Neuronal stem cell (in vitro differentiated cells): ENCODE data around the gene MVP.

ENCODE experiments used
- DNase-seq: peaks from one replicate; pipeline ENCODE4 v3.0.0-alpha.2; 2013; ENCODE audit warnings: low spot score
- H2AFZ ChIP-seq: one replicate; pipeline ENCODE4 v1.6.1; 2013; ENCODE audit warnings: mild to moderate bottlenecking, low read length, inconsistent platforms
- H2AK5ac ChIP-seq: 2 replicates; pipeline ENCODE4 v1.6.1; 2013; ENCODE audit warnings: low read depth, mild to moderate bottlenecking, inconsistent platforms, low read length, moderate library complexity, mixed read lengths
- H2BK120ac ChIP-seq: 2 replicates; pipeline ENCODE4 v1.6.1; 2013; ENCODE audit warnings: low read depth, mild to moderate bottlenecking, inconsistent platforms, low read length, moderate library complexity, mixed read lengths
- H2BK12ac ChIP-seq: one replicate; pipeline ENCODE4 v1.6.1; 2013; ENCODE audit warnings: low read length, inconsistent platforms
- H2BK15ac ChIP-seq: 2 replicates; pipeline ENCODE4 v1.6.1; 2013; ENCODE audit warnings: mild to moderate bottlenecking, low read length, inconsistent platforms, mixed read lengths
- H2BK5ac ChIP-seq: one replicate; pipeline ENCODE4 v1.6.1; 2013; ENCODE audit warnings: inconsistent platforms, mild to moderate bottlenecking, low read length, moderate library complexity
- H3K14ac ChIP-seq: one replicate; pipeline ENCODE4 v1.6.1; 2013; ENCODE audit warnings: low read length, inconsistent platforms
- H3K18ac ChIP-seq: 2 replicates; pipeline ENCODE4 v1.6.1; 2013; ENCODE audit warnings: low read length, inconsistent platforms
- H3K23ac ChIP-seq: 2 replicates; pipeline ENCODE4 v1.6.1; 2013; ENCODE audit warnings: low read depth, mild to moderate bottlenecking, mixed read lengths, low read length, inconsistent platforms; ENCODE audit not compliant: poor library complexity
- H3K27ac ChIP-seq: replicated peaks from 3 replicates; pipeline ENCODE4 v1.5.1; 2013; ENCODE audit warnings: low read length, inconsistent platforms
- H3K27me3 ChIP-seq, 3 experiments: 2 replicates each; pipeline ENCODE4 v1.6.1; 2013; ENCODE audit warnings: low read length in 3 of 3, mild to moderate bottlenecking in 2 of 3, inconsistent platforms in 1 of 3, low read depth in 1 of 3, mixed read lengths in 1 of 3, moderate library complexity in 1 of 3; ENCODE audit not compliant: control insufficient read depth in 3 of 3, insufficient read depth in 3 of 3
- H3K36me3 ChIP-seq, 2 donors: replicated peaks in 1 of 2; 2 replicates each; pipeline ENCODE4 v1.6.1; 2013; ENCODE audit warnings: low read length in 2 of 2; ENCODE audit not compliant: control insufficient read depth in 2 of 2, insufficient read depth in 2 of 2
- H3K4ac ChIP-seq: 2 replicates; pipeline ENCODE4 v1.6.1; 2013; ENCODE audit warnings: inconsistent platforms, mild to moderate bottlenecking, low read length, moderate library complexity
- H3K4me1 ChIP-seq, 2 donors: 1 replicate in 1 of 2; 2 replicates in 1 of 2; pipeline ENCODE4 v1.6.1; 2013; ENCODE audit warnings: low read length in 2 of 2, low read depth in 1 of 2; ENCODE audit not compliant: control insufficient read depth in 2 of 2, insufficient read depth in 1 of 2
- H3K4me2 ChIP-seq: one replicate; pipeline ENCODE4 v1.6.1; 2013; ENCODE audit warnings: mild to moderate bottlenecking, low read length, inconsistent platforms; ENCODE audit not compliant: insufficient read depth, poor library complexity, severe bottlenecking
- H3K4me3 ChIP-seq, 2 donors: 2 replicates each; pipeline ENCODE4 v1.5.1; 2013; ENCODE audit warnings: low read length in 2 of 2, mild to moderate bottlenecking in 2 of 2, inconsistent platforms in 1 of 2, moderate library complexity in 1 of 2
- H3K79me1 ChIP-seq: one replicate; pipeline ENCODE4 v1.6.1; 2013; ENCODE audit warnings: low read depth, mild to moderate bottlenecking, inconsistent platforms, low read length, moderate library complexity
- H3K9ac ChIP-seq: one replicate; pipeline ENCODE4 v1.6.1; 2013; ENCODE audit warnings: mild to moderate bottlenecking, low read depth, low read length, inconsistent platforms; ENCODE audit not compliant: poor library complexity
- H3K9me3 ChIP-seq, 2 donors: replicated peaks in 1 of 2; 2 replicates each; pipeline versions ENCODE3 to v1.6.1; 2013; ENCODE audit warnings: low read length in 2 of 2, mild to moderate bottlenecking in 2 of 2, inconsistent platforms in 1 of 2, low read depth in 1 of 2, mixed read lengths in 1 of 2, moderate library complexity in 1 of 2; ENCODE audit not compliant: control insufficient read depth in 2 of 2, insufficient read depth in 1 of 2
- H4K8ac ChIP-seq: one replicate; pipeline ENCODE4 v1.6.1; 2013; ENCODE audit warnings: low read depth, mild to moderate bottlenecking, inconsistent platforms, low read length, moderate library complexity
- H4K91ac ChIP-seq: one replicate; pipeline ENCODE4 v1.6.1; 2013; ENCODE audit warnings: low read length, low read depth, mild to moderate bottlenecking, inconsistent platforms; ENCODE audit not compliant: poor library complexity
- WGBS, 2 donors: extraction: QIAGEN DNeasy Blood & Tissue Kit; methylation state at CpG; one replicate each; pipeline ENCODE4 v1.1.7; 2013; ENCODE audit warnings: missing lambda C conversion rate in 2 of 2, mixed read lengths in 1 of 2; ENCODE audit not compliant: insufficient read length in 2 of 2, insufficient replicate concordance in 1 of 2; ENCODE audit errors: extremely low coverage in 2 of 2; 5-methylcytosine and 5-hydroxymethylcytosine counted together

Gene MVP

DNA sequence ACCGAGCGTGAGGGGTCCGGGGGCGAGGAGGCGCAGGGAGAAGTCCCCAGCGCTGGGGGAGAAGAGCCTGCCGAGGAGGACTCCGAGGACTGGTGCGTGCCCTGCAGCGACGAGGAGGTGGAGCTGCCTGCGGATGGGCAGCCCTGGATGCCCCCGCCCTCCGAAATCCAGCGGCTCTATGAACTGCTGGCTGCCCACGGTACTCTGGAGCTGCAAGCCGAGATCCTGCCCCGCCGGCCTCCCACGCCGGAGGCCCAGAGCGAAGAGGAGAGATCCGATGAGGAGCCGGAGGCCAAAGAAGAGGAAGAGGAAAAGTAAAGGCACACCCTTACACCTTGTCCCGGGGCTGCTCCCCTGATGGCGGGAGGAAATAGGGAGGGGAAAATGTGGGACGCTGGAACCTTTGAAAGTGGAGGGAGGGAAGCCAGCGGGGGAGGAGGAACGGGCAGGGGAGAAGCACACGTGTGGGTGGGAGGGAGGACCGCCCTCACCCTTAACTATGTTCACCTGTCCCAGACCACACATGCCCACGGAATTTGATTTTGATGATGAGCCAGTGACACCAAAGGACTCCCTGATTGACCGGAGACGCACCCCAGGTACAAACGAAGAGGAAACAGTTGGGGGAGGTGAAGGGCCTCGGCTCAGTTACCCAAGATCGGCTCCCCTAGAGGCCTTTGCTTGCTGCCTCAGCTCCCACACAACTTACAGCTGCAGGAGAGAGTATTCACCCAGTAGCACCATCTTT, 3.4 kb upstream of the MVP start:
- Histone ChIP-seq H2BK120ac (no peak overlapping the region), H2BK5ac (peak overlapping the region; percentile 93), H2BK12ac (peak overlapping the region; percentile 35), H3K27me3 (no peaks in the 10 kb centered on the region), H3K4me3 (peak overlapping the region; percentile 58 to 89), H2AFZ (peak overlapping the region; percentile 81), H3K9ac (peak overlapping the region; percentile 96), H3K14ac (peak overlapping the region; percentile 9), H4K91ac (peak overlapping the region; percentile 67), H3K27ac (peak overlapping the region; percentile 92), H3K23ac (peak overlapping the region; percentile 56), H3K18ac (peak overlapping the region; percentile 95), H2BK15ac (peak overlapping the region; percentile 45), H3K9me3 (no peaks in the 10 kb centered on the region), H3K4me1 (peaks cover 22 to 26% of the 10 kb centered on the region in 2 donors), H3K4me2 (peak overlapping the region; percentile 93), H3K36me3 (peaks cover 28 to 37% of the 10 kb centered on the region in 2 donors), H3K79me1 (peaks cover 12% of the 10 kb centered on the region), H3K4ac (no peak overlapping the region), H2AK5ac (peak overlapping the region; percentile 86), H4K8ac (no peak overlapping the region)
- WGBS, 2 donors = no CpG with 5 or more reads among the region's 37 CpGs
- no peak for DNase-seq

DNA sequence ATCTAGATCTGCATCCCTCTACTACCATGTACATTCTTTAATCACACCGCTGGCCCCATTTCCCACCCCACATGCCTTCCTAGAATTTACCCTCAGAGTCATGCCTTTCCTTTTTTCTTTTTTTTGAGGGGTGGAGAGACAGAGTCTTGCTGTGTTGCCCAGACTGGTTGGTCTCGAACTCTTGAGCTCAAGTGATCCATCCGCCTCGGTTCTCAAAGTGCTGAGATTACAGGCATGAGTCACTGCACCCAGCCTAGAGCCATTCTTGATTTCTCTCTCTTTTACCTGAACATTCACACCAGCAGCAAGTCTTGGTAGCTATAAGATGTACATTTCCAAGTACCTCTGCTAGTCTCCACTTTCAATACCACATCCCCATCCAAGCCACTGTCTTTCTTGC, 2.2 kb upstream of the MVP start:
- Histone ChIP-seq H3K79me1 (peaks cover 12% of the 10 kb centered on the region), H4K8ac (no peak overlapping the region), H3K4ac (no peak overlapping the region), H3K4me2 (no peak overlapping the region), H3K27me3 (no peaks in the 10 kb centered on the region), H3K36me3 (peaks cover 28 to 37% of the 10 kb centered on the region in 2 donors), H3K27ac (no peak overlapping the region), H2AK5ac (no peak overlapping the region), H3K9me3 (no peaks in the 10 kb centered on the region), H3K4me1 (peaks cover 26% of the 10 kb centered on the region in 2 donors), H3K14ac (no peak overlapping the region), H2BK12ac (no peak overlapping the region), H3K4me3 (no peak overlapping the region), H2BK5ac (no peak overlapping the region), H4K91ac (no peak overlapping the region), H3K18ac (no peak overlapping the region), H2AFZ (no peak overlapping the region), H2BK15ac (no peak overlapping the region), H2BK120ac (no peak overlapping the region), H3K9ac (no peak overlapping the region), H3K23ac (no peak overlapping the region)
- DNase-seq = no peak
- WGBS, 2 donors = no CpG with 5 or more reads among the region's 4 CpGs

- Histone ChIP-seq H3K23ac (no peak overlapping the region), H2BK15ac (no peak overlapping the region), H2BK120ac (no peak overlapping the region), H2BK5ac (no peak overlapping the region), H3K9me3 (no peaks in the 10 kb centered on the region), H2AK5ac (no peak overlapping the region), H4K8ac (no peak overlapping the region), H3K36me3 (peaks cover 28 to 37% of the 10 kb centered on the region in 2 donors), H3K4ac (no peak overlapping the region), H3K27me3 (no peaks in the 10 kb centered on the region), H2BK12ac (no peak overlapping the region), H3K27ac (no peak overlapping the region), H2AFZ (no peak overlapping the region), H3K9ac (no peak overlapping the region), H3K14ac (no peak overlapping the region), H3K18ac (no peak overlapping the region), H3K4me2 (no peak overlapping the region), H3K4me1 (peaks cover 13 to 14% of the 10 kb centered on the region in 2 donors), H4K91ac (no peak overlapping the region), H3K4me3 (no peak overlapping the region), H3K79me1 (peaks cover 12% of the 10 kb centered on the region)
- no peak for DNase-seq
- WGBS, 2 donors = no CpG with 5 or more reads among the region's 15 CpGs
Observed at GRCh38 chr16:29819506-29819905, 756 bp upstream of the MVP start.

DNA sequence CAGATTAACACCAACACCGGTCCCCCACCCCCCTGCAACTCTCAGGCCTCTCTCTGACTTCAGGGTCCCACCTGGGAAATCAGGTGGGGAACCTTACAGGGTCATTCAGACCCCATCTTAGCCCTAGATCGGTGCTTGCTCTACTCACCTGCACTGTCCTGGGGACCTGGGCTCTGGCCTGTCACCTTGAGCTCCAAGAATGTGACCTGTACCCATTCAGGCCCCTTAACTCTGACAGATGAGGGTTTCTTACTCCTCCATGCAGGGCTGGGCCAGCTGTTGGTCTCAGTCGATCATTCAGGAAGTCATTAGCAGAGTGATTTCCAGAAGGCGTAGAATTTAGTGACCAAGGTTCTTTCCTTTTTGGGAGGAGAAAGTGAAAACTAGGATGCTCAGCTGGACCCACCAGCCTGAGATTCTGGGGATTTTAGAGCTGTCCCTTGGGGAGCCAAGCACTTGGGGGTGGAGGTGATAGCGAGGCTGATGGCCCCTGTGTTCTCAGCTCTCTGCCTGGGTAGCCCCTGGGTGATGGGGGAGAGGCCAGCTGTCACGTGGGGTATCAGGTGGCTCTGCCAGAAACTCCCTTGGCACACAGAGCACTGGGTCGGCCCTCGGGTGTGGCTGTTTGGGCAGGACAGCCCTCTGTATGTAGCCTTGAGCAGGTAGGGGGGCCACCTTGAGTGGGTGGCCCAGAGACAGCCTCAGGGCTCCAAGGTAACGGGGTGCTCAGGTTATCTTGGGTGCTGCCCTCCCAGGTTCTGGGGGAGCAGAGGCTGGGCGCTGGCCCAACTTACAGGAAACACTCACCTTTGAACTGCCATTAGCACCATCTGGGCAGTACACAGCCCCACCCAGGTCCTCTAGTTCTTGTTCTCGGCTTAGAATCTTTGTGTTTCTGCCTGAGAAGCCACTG, 724 bp downstream of the MVP start:
- H3K9ac ChIP-seq = no peak overlapping the region
- no peak overlapping the region for H4K8ac ChIP-seq
- H2BK5ac ChIP-seq = no peak overlapping the region
- H3K9me3 ChIP-seq = no peaks in the 10 kb centered on the region
- H3K27ac ChIP-seq = no peak overlapping the region
- no peak overlapping the region for H3K4me3 ChIP-seq
- no peak overlapping the region for H2BK12ac ChIP-seq
- H3K36me3 ChIP-seq = peaks cover 28 to 33% of the 10 kb centered on the region in 2 donors
- no peak for DNase-seq
- no peak overlapping the region for H3K4ac ChIP-seq
- H3K18ac ChIP-seq = no peak overlapping the region
- no peak overlapping the region for H3K4me2 ChIP-seq
- H2AFZ ChIP-seq = no peak overlapping the region
- H3K27me3 ChIP-seq = no peaks in the 10 kb centered on the region
- H3K4me1 ChIP-seq = peaks cover 7 to 14% of the 10 kb centered on the region in 2 donors
- no peak overlapping the region for H3K14ac ChIP-seq
- H2BK120ac ChIP-seq = no peak overlapping the region
- H2BK15ac ChIP-seq = no peak overlapping the region
- no CpG with 5 or more reads among the region's 11 CpGs for WGBS, 2 donors
- no peak overlapping the region for H4K91ac ChIP-seq
- peaks cover 9% of the 10 kb centered on the region for H3K79me1 ChIP-seq
- no peak overlapping the region for H3K23ac ChIP-seq
- no peak overlapping the region for H2AK5ac ChIP-seq
